ENCODE results near the gene EGFLAM. TPM values are rescaled to one million over a fixed set of nuclear protein-coding genes. Genes with fewer than 3 reads are reported as not detected.

Gene EGFLAM
- total and polyA plus RNA-seq, 10 of the 15 experiments (the other 5 are each of a cell fraction or from before 2014, with no cell fraction given): 0.37 TPM; not detected in 9

DNA sequence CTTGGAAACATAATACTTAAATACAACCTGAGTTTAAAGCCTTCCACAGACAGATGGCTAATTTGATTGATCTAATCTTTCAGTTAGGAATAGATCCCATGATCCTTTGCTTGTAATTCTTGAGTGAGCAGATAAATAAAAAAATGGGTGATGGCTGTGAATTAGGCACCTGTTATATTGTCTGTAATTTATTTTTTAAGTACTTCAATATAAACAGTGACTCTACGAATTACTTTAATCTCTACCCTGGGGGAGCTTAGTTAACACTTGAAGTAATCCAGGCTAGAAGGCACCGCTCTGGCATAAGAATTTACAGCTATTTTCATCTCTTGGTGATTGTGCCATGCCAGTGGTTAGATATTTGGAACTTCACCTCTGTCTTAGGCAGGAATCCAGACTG is 9.0 kb downstream of the EGFLAM start:
- Histone ChIP-seq H2AFZ (ENCODE audit: control insufficient read depth, low read depth, low read length) (no peak overlapping the region), H3K36me3 (ENCODE audit: control insufficient read depth in 2 of 2, insufficient read depth in 2 of 2, low read length in 1 of 2) (no peaks in the 10 kb centered on the region), H3K9ac (ENCODE audit: control insufficient read depth, insufficient read depth, low read length) (no peak overlapping the region), H3K4me1 (ENCODE audit: control insufficient read depth, insufficient read depth, low read length) (no peaks in the 10 kb centered on the region), H3K9me3 (replicated peaks; ENCODE audit: control insufficient read depth, insufficient read depth, low read length) (no peaks in the 10 kb centered on the region), H3K4me2 (ENCODE audit: control insufficient read depth, insufficient read depth) (no peak overlapping the region), H3K79me2 (ENCODE audit: control insufficient read depth, insufficient read depth, low read length) (no peaks in the 10 kb centered on the region), H3K27ac (ENCODE audit: control insufficient read depth, insufficient read depth) (no peak overlapping the region), H3K4me3 (no peak overlapping the region), H3K27me3 (replicated peaks in 1 of 2; ENCODE audit: control insufficient read depth in 2 of 2, insufficient read depth in 2 of 2, low read length in 1 of 2) (no peaks in the 10 kb centered on the region), H4K20me1 (ENCODE audit: control insufficient read depth, insufficient read depth) (no peaks in the 10 kb centered on the region)
- no peak for DNase-seq (ENCODE audit: low read depth, low spot score)
- ChIA-PET CTCF (interaction anchor here (1.3 kb wide), 1 partner anchor 544 kb away, joined by 3 read pairs; no protein-coding TSS in a partner anchor), RAD21 (ENCODE audit: unreplicated experiment) (no interaction called here), SMC1A (ENCODE audit: uncharacterized antibody, unreplicated experiment) (no interaction called here), POLR2A (no interaction called here)
- in situ Hi-C loops (cut with MboI) (no loop called here), intact Hi-C loops (cut with micrococcal nuclease; ENCODE audit: unreplicated experiment) (loop anchor here (10.0 kb wide), 1 partner anchor 547 kb away; no protein-coding TSS in a partner anchor)
- ATAC-seq: no peak
- no TSS peak for BruUV-seq (replicated peaks)
- FAIRE-seq: no peak
- TF ChIP-seq, protein P1, sequence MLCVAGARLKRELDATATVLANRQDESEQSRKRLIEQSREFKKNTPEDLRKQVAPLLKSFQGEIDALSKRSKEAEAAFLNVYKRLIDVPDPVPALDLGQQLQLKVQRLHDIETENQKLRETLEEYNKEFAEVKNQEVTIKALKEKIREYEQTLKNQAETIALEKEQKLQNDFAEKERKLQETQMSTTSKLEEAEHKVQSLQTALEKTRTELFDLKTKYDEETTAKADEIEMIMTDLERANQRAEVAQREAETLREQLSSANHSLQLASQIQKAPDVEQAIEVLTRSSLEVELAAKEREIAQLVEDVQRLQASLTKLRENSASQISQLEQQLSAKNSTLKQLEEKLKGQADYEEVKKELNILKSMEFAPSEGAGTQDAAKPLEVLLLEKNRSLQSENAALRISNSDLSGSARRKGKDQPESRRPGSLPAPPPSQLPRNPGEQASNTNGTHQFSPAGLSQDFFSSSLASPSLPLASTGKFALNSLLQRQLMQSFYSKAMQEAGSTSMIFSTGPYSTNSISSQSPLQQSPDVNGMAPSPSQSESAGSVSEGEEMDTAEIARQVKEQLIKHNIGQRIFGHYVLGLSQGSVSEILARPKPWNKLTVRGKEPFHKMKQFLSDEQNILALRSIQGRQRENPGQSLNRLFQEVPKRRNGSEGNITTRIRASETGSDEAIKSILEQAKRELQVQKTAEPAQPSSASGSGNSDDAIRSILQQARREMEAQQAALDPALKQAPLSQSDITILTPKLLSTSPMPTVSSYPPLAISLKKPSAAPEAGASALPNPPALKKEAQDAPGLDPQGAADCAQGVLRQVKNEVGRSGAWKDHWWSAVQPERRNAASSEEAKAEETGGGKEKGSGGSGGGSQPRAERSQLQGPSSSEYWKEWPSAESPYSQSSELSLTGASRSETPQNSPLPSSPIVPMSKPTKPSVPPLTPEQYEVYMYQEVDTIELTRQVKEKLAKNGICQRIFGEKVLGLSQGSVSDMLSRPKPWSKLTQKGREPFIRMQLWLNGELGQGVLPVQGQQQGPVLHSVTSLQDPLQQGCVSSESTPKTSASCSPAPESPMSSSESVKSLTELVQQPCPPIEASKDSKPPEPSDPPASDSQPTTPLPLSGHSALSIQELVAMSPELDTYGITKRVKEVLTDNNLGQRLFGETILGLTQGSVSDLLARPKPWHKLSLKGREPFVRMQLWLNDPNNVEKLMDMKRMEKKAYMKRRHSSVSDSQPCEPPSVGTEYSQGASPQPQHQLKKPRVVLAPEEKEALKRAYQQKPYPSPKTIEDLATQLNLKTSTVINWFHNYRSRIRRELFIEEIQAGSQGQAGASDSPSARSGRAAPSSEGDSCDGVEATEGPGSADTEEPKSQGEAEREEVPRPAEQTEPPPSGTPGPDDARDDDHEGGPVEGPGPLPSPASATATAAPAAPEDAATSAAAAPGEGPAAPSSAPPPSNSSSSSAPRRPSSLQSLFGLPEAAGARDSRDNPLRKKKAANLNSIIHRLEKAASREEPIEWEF (IDR thresholded peaks at IDR 0.05; ENCODE audit: insufficient replicate concordance, low read depth, low read length): no peak
- TF ChIP-seq, protein P2, sequence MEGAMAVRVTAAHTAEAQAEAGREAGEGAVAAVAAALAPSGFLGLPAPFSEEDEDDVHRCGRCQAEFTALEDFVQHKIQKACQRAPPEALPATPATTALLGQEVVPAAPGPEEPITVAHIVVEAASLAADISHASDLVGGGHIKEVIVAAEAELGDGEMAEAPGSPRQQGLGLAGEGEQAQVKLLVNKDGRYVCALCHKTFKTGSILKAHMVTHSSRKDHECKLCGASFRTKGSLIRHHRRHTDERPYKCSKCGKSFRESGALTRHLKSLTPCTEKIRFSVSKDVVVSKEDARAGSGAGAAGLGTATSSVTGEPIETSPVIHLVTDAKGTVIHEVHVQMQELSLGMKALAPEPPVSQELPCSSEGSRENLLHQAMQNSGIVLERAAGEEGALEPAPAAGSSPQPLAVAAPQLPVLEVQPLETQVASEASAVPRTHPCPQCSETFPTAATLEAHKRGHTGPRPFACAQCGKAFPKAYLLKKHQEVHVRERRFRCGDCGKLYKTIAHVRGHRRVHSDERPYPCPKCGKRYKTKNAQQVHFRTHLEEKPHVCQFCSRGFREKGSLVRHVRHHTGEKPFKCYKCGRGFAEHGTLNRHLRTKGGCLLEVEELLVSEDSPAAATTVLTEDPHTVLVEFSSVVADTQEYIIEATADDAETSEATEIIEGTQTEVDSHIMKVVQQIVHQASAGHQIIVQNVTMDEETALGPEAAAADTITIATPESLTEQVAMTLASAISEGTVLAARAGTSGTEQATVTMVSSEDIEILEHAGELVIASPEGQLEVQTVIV (IDR thresholded peaks at IDR 0.05; ENCODE audit: borderline replicate concordance, partially characterized antibody): no peak
- TF ChIP-seq BACH1 (IDR thresholded peaks at IDR 0.05; ENCODE audit: borderline replicate concordance) (no peak), ZBED1 (IDR thresholded peaks at IDR 0.05; ENCODE audit: borderline replicate concordance) (no peak), BMI1 (IDR thresholded peaks at IDR 0.05; ENCODE audit: borderline replicate concordance) (no peak), GABPA (IDR thresholded peaks at IDR 0.05; ENCODE audit: low read depth) (no peak), PAX8 (IDR thresholded peaks at IDR 0.05) (no peak), MEF2B (IDR thresholded peaks at IDR 0.05; ENCODE audit: partially characterized antibody, poor library complexity, severe bottlenecking) (no peak), POLR2AphosphoS2 (IDR thresholded peaks at IDR 0.05; ENCODE audit: low read depth, low read length) (no peak)
- TF ChIP-seq, protein P3, sequence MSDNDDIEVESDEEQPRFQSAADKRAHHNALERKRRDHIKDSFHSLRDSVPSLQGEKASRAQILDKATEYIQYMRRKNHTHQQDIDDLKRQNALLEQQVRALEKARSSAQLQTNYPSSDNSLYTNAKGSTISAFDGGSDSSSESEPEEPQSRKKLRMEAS (IDR thresholded peaks at IDR 0.05; ENCODE audit: low read depth, low read length): no peak
- TF ChIP-seq, protein P4, sequence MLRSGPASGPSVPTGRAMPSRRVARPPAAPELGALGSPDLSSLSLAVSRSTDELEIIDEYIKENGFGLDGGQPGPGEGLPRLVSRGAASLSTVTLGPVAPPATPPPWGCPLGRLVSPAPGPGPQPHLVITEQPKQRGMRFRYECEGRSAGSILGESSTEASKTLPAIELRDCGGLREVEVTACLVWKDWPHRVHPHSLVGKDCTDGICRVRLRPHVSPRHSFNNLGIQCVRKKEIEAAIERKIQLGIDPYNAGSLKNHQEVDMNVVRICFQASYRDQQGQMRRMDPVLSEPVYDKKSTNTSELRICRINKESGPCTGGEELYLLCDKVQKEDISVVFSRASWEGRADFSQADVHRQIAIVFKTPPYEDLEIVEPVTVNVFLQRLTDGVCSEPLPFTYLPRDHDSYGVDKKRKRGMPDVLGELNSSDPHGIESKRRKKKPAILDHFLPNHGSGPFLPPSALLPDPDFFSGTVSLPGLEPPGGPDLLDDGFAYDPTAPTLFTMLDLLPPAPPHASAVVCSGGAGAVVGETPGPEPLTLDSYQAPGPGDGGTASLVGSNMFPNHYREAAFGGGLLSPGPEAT (IDR thresholded peaks at IDR 0.05; ENCODE audit: low read depth): no peak
- TF ChIP-seq, protein P5, sequence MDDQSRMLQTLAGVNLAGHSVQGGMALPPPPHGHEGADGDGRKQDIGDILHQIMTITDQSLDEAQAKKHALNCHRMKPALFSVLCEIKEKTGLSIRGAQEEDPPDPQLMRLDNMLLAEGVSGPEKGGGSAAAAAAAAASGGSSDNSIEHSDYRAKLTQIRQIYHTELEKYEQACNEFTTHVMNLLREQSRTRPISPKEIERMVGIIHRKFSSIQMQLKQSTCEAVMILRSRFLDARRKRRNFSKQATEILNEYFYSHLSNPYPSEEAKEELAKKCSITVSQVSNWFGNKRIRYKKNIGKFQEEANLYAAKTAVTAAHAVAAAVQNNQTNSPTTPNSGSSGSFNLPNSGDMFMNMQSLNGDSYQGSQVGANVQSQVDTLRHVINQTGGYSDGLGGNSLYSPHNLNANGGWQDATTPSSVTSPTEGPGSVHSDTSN (IDR thresholded peaks at IDR 0.05; ENCODE audit: insufficient replicate concordance, low read depth, low read length): no peak
- 16% methylated on average over 2 of the region's 2 CpGs for WGBS (ENCODE audit: insufficient coverage, insufficient replicate concordance, low lambda C conversion rate, missing lambda C conversion rate)

Data from GM12878 (cell line).